HepG2 (cell line): ENCODE measurements around the gene SLC44A5. TPM values are rescaled to one million over a fixed set of nuclear protein-coding genes. Genes with fewer than 3 reads are reported as not detected.

ENCODE experiments used
- ATAC-seq: fragments of 200-7000 bp; cut with Tn5 transposase; 3 replicates; pipeline ENCODE4 v1.9.1; 2020; ENCODE audit warnings: mild to moderate bottlenecking, moderate library complexity
- BruUV-seq: library from RNA; stranded (reverse); fragments of 400-500 nt; replicated peaks from 2 replicates; lab custom pipeline; 2021; lab: Mats Ljungman, UMichigan
- CTCF ChIA-PET: fragments of 300-600 bp; formaldehyde crosslinking; extraction: SDS; loops from one replicate; lab custom pipeline; 2021; ENCODE audit warnings: low total read pairs, inconsistent platforms, low intra/inter-chr PET ratio; lab: Yijun Ruan, JAX
- POLR2A ChIA-PET: fragments of 350-600 bp; sonication (Branson Sonifier 250); formaldehyde crosslinking; loops from one replicate; lab custom pipeline; 2020; ENCODE audit warnings: antibody characterized with exemption, inconsistent platforms; lab: Yijun Ruan, JAX
- DNase-seq: peaks from one replicate; pipeline ENCODE4 v3.0.0-alpha.2; 2015; ENCODE audit warnings: low spot score
- FAIRE-seq: peaks from 3 replicates; lab custom pipeline; 2011; peaks lifted over from hg19 to GRCh38; lab: Jason Lieb, UNC
- H2AFZ ChIP-seq: one replicate; pipeline ENCODE4 v1.6.1; 2011; ENCODE audit warnings: low read length, inconsistent platforms
- H3K27ac ChIP-seq: fragments of 300-600 bp; 3 replicates; pipeline ENCODE4 v1.8.0; 2011; ENCODE audit warnings: mixed run types, mild to moderate bottlenecking, mixed read lengths, low read length, inconsistent platforms; ENCODE audit not compliant: insufficient read depth; ENCODE audit errors: extremely low read length
- H3K27me3 ChIP-seq, 2 experiments: fragments of 200-600 bp in 1 of 2; 2 replicates in 1 of 2; 3 replicates in 1 of 2; pipeline versions ENCODE4 v1.6.0 to v1.8.0; 2011; ENCODE audit warnings: low read length in 2 of 2, mild to moderate bottlenecking in 2 of 2, moderate library complexity in 2 of 2, inconsistent platforms in 1 of 2; ENCODE audit not compliant: insufficient read depth in 2 of 2, control insufficient read depth in 1 of 2
- H3K36me3 ChIP-seq, 2 experiments: fragments of 200-600 bp in 1 of 2; replicated peaks in 1 of 2; 2 replicates in 1 of 2; 3 replicates in 1 of 2; pipeline versions ENCODE4 v1.5.1 to v1.8.0; 2011; ENCODE audit warnings: low read length in 2 of 2, inconsistent platforms in 1 of 2; ENCODE audit not compliant: insufficient read depth in 2 of 2, control insufficient read depth in 1 of 2
- H3K4me1 ChIP-seq: 2 replicates; pipeline ENCODE4 v1.5.1; 2012; ENCODE audit warnings: low read length, inconsistent platforms; ENCODE audit not compliant: insufficient read depth
- H3K4me2 ChIP-seq: 2 replicates; pipeline ENCODE4 v1.6.0; 2011; ENCODE audit warnings: low read depth, low read length, inconsistent platforms
- H3K4me3 ChIP-seq, 3 experiments: fragments of 200-600 bp in 1 of 3; sonication (generic), shearing (Covaris generic) in 1 of 3; replicated peaks in 1 of 3; 2 replicates each; pipeline ENCODE4 v1.5.1; 2011 to 2016; ENCODE audit warnings: low read length in 3 of 3, inconsistent platforms in 2 of 3, low read depth in 2 of 3, mild to moderate bottlenecking in 2 of 3, control low read depth in 1 of 3, mixed read lengths in 1 of 3; ENCODE audit not compliant: insufficient read depth in 1 of 3
- H3K79me2 ChIP-seq: one replicate; pipeline ENCODE4 v1.6.1; 2011; ENCODE audit warnings: low read length, inconsistent platforms; ENCODE audit not compliant: insufficient read depth
- H3K9ac ChIP-seq: 2 replicates; pipeline ENCODE4 v1.6.0; 2011; ENCODE audit warnings: mild to moderate bottlenecking, low read depth, low read length, inconsistent platforms; ENCODE audit not compliant: insufficient read depth
- H3K9me3 ChIP-seq: 2 replicates; pipeline ENCODE4 v1.5.1; 2012; ENCODE audit warnings: mild to moderate bottlenecking, low read length
- H4K20me1 ChIP-seq: 2 replicates; pipeline ENCODE4 v1.6.0; 2011; ENCODE audit warnings: inconsistent platforms, mild to moderate bottlenecking, low read length, moderate library complexity; ENCODE audit not compliant: insufficient read depth
- ARHGAP35 ChIP-seq: sonication (generic); formaldehyde crosslinking; IDR thresholded peaks from 2 replicates; pipeline ENCODE4 v1.9.0; 2022; ENCODE audit warnings: mild to moderate bottlenecking, inconsistent platforms, moderate library complexity, missing genetic modification reagents, borderline replicate concordance
- NFIC ChIP-seq: IDR thresholded peaks from 2 replicates; pipeline ENCODE4 v1.6.1; 2012; ENCODE audit warnings: mild to moderate bottlenecking, low read length, inconsistent platforms
- PCBP2 ChIP-seq: fragments of 200-400 bp; formaldehyde crosslinking; optimal IDR thresholded peaks from 2 replicates; pipeline ENCODE3; 2018; ENCODE audit warnings: low read length, low read depth; ENCODE audit not compliant: poor library complexity, severe bottlenecking
- REXO4 ChIP-seq: sonication (generic); formaldehyde crosslinking; IDR thresholded peaks from 2 replicates; pipeline ENCODE4 v1.8.0; 2022; ENCODE audit warnings: missing genetic modification reagents, mild to moderate bottlenecking, borderline replicate concordance
- RFX3 ChIP-seq: IDR thresholded peaks from 2 replicates; pipeline ENCODE4 v1.6.1; 2016; ENCODE audit warnings: missing biosample characterization, missing genetic modification reagents
- SMAD1 ChIP-seq: sonication (generic); formaldehyde crosslinking; IDR thresholded peaks from 2 replicates; pipeline ENCODE4 v1.4.0; 2020; ENCODE audit warnings: missing genetic modification reagents, low read depth, mild to moderate bottlenecking, borderline replicate concordance
- SNAI1 ChIP-seq: sonication (generic); formaldehyde crosslinking; IDR thresholded peaks from 2 replicates; pipeline ENCODE4 v1.5.0; 2020; ENCODE audit warnings: mild to moderate bottlenecking, missing genetic modification reagents, borderline replicate concordance
- SUZ12 ChIP-seq: fragments of 150-350 bp; IDR thresholded peaks from 2 replicates; pipeline ENCODE4 v1.6.1; 2014; ENCODE audit warnings: low read depth, low read length
- WGBS: methylation state at CpG from one replicate; pipeline ENCODE4 v1.1.6; 2017; ENCODE audit warnings: low lambda C conversion rate; 5-methylcytosine and 5-hydroxymethylcytosine counted together
- in situ Hi-C: cut with HindIII; loops from 2 replicates; pipeline ENCODE4 v1.10.0; 2017; ENCODE audit warnings: low pct_unique_long_range_greater_than_20kb; ENCODE audit not compliant: extremely low pct_ligation_motif_present
- intact Hi-C: fragments of 100-400 bp; cut with micrococcal nuclease; formaldehyde crosslinking; loops from one replicate; pipeline ENCODE4 v1.10.0; 2022; ENCODE audit not compliant: unreplicated experiment
- polyA plus RNA-seq, 8 experiments: library from polyadenylated mRNA; depleted of rRNA in 3 of 8; stranded (reverse) in 7 of 8; unstranded in 1 of 8; fragments of >200 nt; fragmentation: Illumina TruSeq in 4 of 8; extraction: Trizol in 4 of 8; gene quantifications; 2 replicates each; pipeline versions ENCODE4 v1.2.1 to v1.2.3, GENCODE V29; 2011 to 2016; ENCODE audit warnings: low read depth in 4 of 8, missing spikeins in 1 of 8, mixed read lengths in 1 of 8; ENCODE audit not compliant: insufficient read depth in 1 of 8
- total RNA-seq, 5 experiments: library from RNA; depleted of rRNA; stranded (reverse); fragments of >200 nt; fragmentation: Illumina TruSeq; extraction: Trizol; gene quantifications; 2 replicates each; pipeline ENCODE4 v1.2.3, GENCODE V29; 2016; ENCODE audit warnings: low read depth in 1 of 5
- TF ChIP-seq, protein P1 (sequence below): sonication (generic); formaldehyde crosslinking; IDR thresholded peaks from 2 replicates; pipeline ENCODE4 v1.4.0; 2020; ENCODE audit warnings: missing genetic modification reagents

Gene SLC44A5
- total and polyA plus RNA-seq, 2 of the 13 experiments (the other 11 are each of a cell fraction or from before 2014, with no cell fraction given): 8.0 to 16.0 TPM

DNA sequence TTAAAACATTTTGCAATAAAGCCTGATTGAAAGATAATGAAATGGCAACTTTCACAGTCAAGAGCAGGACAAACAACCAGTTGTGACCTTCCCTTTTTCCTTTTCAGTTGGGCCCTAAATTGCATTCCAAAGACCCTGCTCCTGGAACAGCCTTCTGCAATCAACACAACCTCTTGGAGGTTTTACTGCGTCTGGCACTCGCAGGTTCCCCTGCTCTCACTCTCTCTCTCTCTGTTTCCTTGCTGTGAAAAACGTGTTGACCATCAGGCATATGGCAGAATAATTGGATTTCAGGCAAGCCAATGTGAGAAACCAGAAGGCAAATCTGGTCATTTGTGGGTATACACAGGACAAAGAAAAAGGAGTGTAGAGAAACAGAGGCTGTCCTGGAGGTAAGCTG lies 23.2 kb downstream of the SLC44A5 start:
- Histone ChIP-seq H3K79me2 (no peaks in the 10 kb centered on the region), H3K4me2 (no peak overlapping the region), H3K9ac (no peak overlapping the region), H2AFZ (no peak overlapping the region), H3K36me3 (no peaks in the 10 kb centered on the region), H3K9me3 (no peaks in the 10 kb centered on the region), H3K27ac (no peak overlapping the region), H3K4me3 (no peak overlapping the region), H4K20me1 (no peaks in the 10 kb centered on the region), H3K27me3 (no peaks in the 10 kb centered on the region), H3K4me1 (peaks cover 10% of the 10 kb centered on the region; the same call in 1 of the 2 replicates)
- in situ Hi-C loops: no loop called here
- intact Hi-C loops: no loop called here
- no peak for FAIRE-seq
- DNase-seq: no peak
- TF ChIP-seq, protein P1, sequence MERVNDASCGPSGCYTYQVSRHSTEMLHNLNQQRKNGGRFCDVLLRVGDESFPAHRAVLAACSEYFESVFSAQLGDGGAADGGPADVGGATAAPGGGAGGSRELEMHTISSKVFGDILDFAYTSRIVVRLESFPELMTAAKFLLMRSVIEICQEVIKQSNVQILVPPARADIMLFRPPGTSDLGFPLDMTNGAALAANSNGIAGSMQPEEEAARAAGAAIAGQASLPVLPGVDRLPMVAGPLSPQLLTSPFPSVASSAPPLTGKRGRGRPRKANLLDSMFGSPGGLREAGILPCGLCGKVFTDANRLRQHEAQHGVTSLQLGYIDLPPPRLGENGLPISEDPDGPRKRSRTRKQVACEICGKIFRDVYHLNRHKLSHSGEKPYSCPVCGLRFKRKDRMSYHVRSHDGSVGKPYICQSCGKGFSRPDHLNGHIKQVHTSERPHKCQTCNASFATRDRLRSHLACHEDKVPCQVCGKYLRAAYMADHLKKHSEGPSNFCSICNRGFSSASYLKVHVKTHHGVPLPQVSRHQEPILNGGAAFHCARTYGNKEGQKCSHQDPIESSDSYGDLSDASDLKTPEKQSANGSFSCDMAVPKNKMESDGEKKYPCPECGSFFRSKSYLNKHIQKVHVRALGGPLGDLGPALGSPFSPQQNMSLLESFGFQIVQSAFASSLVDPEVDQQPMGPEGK (CRISPR knock-in tag): no peak
- TF ChIP-seq REXO4 (CRISPR knock-in tag) (no peak), ARHGAP35 (CRISPR knock-in tag) (no peak), SNAI1 (CRISPR knock-in tag) (no peak)
- POLR2A ChIA-PET: no interaction called here
- ATAC-seq: no peak
- no TSS peak for BruUV-seq
- CTCF ChIA-PET: no interaction called here
- 53% methylated on average over 3 of the region's 3 CpGs for WGBS

DNA sequence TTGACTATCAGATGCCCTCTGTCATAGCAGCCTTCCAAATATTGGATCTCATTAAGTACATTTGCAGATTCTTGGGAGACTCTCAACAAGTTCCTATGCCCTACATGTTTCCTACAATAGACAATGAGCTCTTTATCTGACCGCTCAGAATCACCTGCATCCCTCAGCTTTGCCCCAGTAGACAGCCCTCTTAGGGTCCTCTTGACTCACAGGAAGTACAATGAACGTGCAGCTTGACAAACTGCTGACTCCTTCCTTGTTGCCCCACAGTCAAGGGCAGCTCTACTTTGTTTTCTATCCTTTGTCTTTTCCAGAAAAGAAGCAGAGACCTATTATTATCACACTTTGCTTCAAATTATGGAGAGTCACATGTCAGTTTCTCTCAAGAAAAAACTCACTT lies 27.6 kb downstream of the SLC44A5 start:
- Histone ChIP-seq H4K20me1 (no peaks in the 10 kb centered on the region), H3K4me2 (no peak overlapping the region), H3K4me3 (no peak overlapping the region), H3K36me3 (no peaks in the 10 kb centered on the region), H2AFZ (no peak overlapping the region), H3K27me3 (no peaks in the 10 kb centered on the region), H3K27ac (no peak overlapping the region), H3K9ac (no peak overlapping the region), H3K9me3 (no peaks in the 10 kb centered on the region)
- WGBS: 25% methylated on average over 2 of the region's 2 CpGs
- intact Hi-C loops: no loop called here
- no peak for ATAC-seq
- POLR2A ChIA-PET: no interaction called here
- TF ChIP-seq SMAD1 (CRISPR knock-in tag) (no peak), SUZ12 (no peak), PCBP2 (no peak), RFX3 (CRISPR knock-in tag) (no peak), NFIC (no peak)
- TF ChIP-seq, all 625 proteins: peak for 0
- in situ Hi-C loops: no loop called here
- BruUV-seq: no TSS peak
- Histone ChIP-seq H3K79me2 (no peaks in the 10 kb centered on the region), H3K4me1 (peaks cover 11% of the 10 kb centered on the region; the same call in 1 of the 2 replicates)
- DNase-seq: no peak
- CTCF ChIA-PET: no interaction called here
- no peak for FAIRE-seq
